ENCODE data around the gene GTSE1. TPM values are rescaled to one million over a fixed set of nuclear protein-coding genes. Genes with fewer than 3 reads are reported as not detected.
A peak's percentile ranks its signal among the peaks of the same experiment; 100 is the strongest.

The GTSE1 gene
- total and polyA plus RNA-seq, 5 experiments from 2014 or later, result 0.30 to 0.68 TPM; not detected in 3

GRCh38 chr22:46353483-46354105, 56.9 kb downstream of the GTSE1 start:
- peaks cover 0 to 9% (median 2%) of the 10 kb centered on the region in 4 donors for H3K4me1 Mint-ChIP-seq
- peaks cover 0 to 65% (median 15%) of the 10 kb centered on the region in 3 donors for H3K36me3 Mint-ChIP-seq
- POLR2A ChIA-PET, result no interaction called here

GRCh38 chr22:46354176-46354992, 57.7 kb downstream of the GTSE1 start:
- no peak overlapping the region for H3K27ac Mint-ChIP-seq
- POLR2A ChIA-PET, result no interaction called here
- DNase-seq, result no peak
- ATAC-seq, result no peak
- H3K4me1 Mint-ChIP-seq, result peaks cover 0 to 9% (median 2%) of the 10 kb centered on the region in 4 donors
- no peaks in the 10 kb centered on the region for H3K27me3 Mint-ChIP-seq
- H3K4me3 Mint-ChIP-seq, result no peak overlapping the region
- H3K9me3 Mint-ChIP-seq, result no peaks in the 10 kb centered on the region
- H3K36me3 Mint-ChIP-seq, result peaks cover 0 to 57% (median 11%) of the 10 kb centered on the region in 3 donors

More at GRCh38 chr22:46353483-46354105, 56.9 kb downstream of the GTSE1 start:
- no peak overlapping the region for H3K27ac Mint-ChIP-seq
- DNase-seq (no peak), ATAC-seq (no peak)
- H3K9me3 Mint-ChIP-seq, result no peaks in the 10 kb centered on the region
- no peak overlapping the region for H3K4me3 Mint-ChIP-seq
- no peaks in the 10 kb centered on the region for H3K27me3 Mint-ChIP-seq

GRCh38 chr22:46354993-46355305, 58.3 kb downstream of the GTSE1 start:
- POLR2A ChIA-PET, result no interaction called here
- peaks cover 0 to 51% (median 8%) of the 10 kb centered on the region in 3 donors for H3K36me3 Mint-ChIP-seq
- no peak overlapping the region for H3K27ac Mint-ChIP-seq
- no peak overlapping the region for H3K4me3 Mint-ChIP-seq
- H3K27me3 Mint-ChIP-seq, result no peaks in the 10 kb centered on the region
- DNase-seq (no peak), ATAC-seq (no peak)
- H3K9me3 Mint-ChIP-seq, result peaks cover 0 to 2% (median 0%) of the 10 kb centered on the region in 9 donors
- peaks cover 0 to 9% (median 2%) of the 10 kb centered on the region in 4 donors for H3K4me1 Mint-ChIP-seq

- Mint-ChIP-seq H3K27me3 (no peaks in the 10 kb centered on the region), H3K9me3 (peaks cover 0 to 8% (median 3%) of the 10 kb centered on the region in 9 donors), H3K27ac (peak overlapping the region in 4 of 10 donors; percentile 2 to 48 (median 38)), H3K4me1 (peaks cover 0 to 11% (median 2%) of the 10 kb centered on the region in 4 donors), H3K36me3 (peaks cover 3 to 46% (median 6%) of the 10 kb centered on the region in 3 donors), H3K4me3 (no peak overlapping the region)
- POLR2A ChIA-PET, result no interaction called here
- ATAC-seq (peak; percentile 50 to 51), DNase-seq (peak; percentile 16 to 75 (median 49))
These were observed 58.8 kb downstream of the GTSE1 start for GRCh38 chr22:46355369-46355995.

- POLR2A ChIA-PET, result no interaction called here
- Mint-ChIP-seq H3K27me3 (no peaks in the 10 kb centered on the region), H3K9me3 (peaks cover 0 to 9% (median 6%) of the 10 kb centered on the region in 9 donors), H3K4me3 (no peak overlapping the region), H3K36me3 (peaks cover 4 to 42% (median 5%) of the 10 kb centered on the region in 3 donors), H3K27ac (no peak overlapping the region), H3K4me1 (peaks cover 0 to 10% (median 2%) of the 10 kb centered on the region in 4 donors)
- no peak for ATAC-seq
- DNase-seq, result no peak
These were observed 59.4 kb downstream of the GTSE1 start for GRCh38 chr22:46355996-46356471.

- Mint-ChIP-seq H3K36me3 (peaks cover 4 to 35% (median 5%) of the 10 kb centered on the region in 3 donors), H3K4me3 (no peak overlapping the region), H3K4me1 (peaks cover 0 to 10% (median 2%) of the 10 kb centered on the region in 4 donors), H3K27ac (no peak overlapping the region), H3K27me3 (no peaks in the 10 kb centered on the region), H3K9me3 (peaks cover 0 to 10% (median 6%) of the 10 kb centered on the region in 9 donors)
- no peak for ATAC-seq
- POLR2A ChIA-PET, result no interaction called here
- DNase-seq, result no peak
These were observed 60.1 kb downstream of the GTSE1 start for GRCh38 chr22:46356496-46357480.

- Mint-ChIP-seq H3K27me3 (no peaks in the 10 kb centered on the region), H3K4me3 (no peak overlapping the region), H3K9me3 (peaks cover 0 to 13% (median 6%) of the 10 kb centered on the region in 9 donors), H3K4me1 (peaks cover 0 to 12% (median 4%) of the 10 kb centered on the region in 4 donors), H3K27ac (peak overlapping the region in 1 of 10 donors; percentile 64), H3K36me3 (peaks cover 0 to 23% (median 5%) of the 10 kb centered on the region in 3 donors)
- ATAC-seq (no peak), DNase-seq (no peak)
- POLR2A ChIA-PET, result no interaction called here
These were observed 61.2 kb downstream of the GTSE1 start for GRCh38 chr22:46357711-46358520.

- peaks cover 0 to 13% (median 6%) of the 10 kb centered on the region in 9 donors for H3K9me3 Mint-ChIP-seq
- H3K27me3 Mint-ChIP-seq, result no peaks in the 10 kb centered on the region
- H3K27ac Mint-ChIP-seq, result peak overlapping the region in 3 of 10 donors; percentile 29 to 64 (median 48)
- H3K36me3 Mint-ChIP-seq, result peaks cover 0 to 17% (median 5%) of the 10 kb centered on the region in 3 donors
- H3K4me3 Mint-ChIP-seq, result no peak overlapping the region
- POLR2A ChIA-PET, result no interaction called here
- DNase-seq (no peak), ATAC-seq (no peak)
- H3K4me1 Mint-ChIP-seq, result peaks cover 0 to 9% (median 4%) of the 10 kb centered on the region in 4 donors
These were observed 62.1 kb downstream of the GTSE1 start for GRCh38 chr22:46358766-46359165.

- POLR2A ChIA-PET, result no interaction called here
- peak overlapping the region in 1 of 10 donors; percentile 48 for H3K27ac Mint-ChIP-seq
- peaks cover 0 to 8% (median 4%) of the 10 kb centered on the region in 4 donors for H3K4me1 Mint-ChIP-seq
- DNase-seq (no peak), ATAC-seq (no peak)
- no peaks in the 10 kb centered on the region for H3K27me3 Mint-ChIP-seq
- H3K4me3 Mint-ChIP-seq, result no peak overlapping the region
- H3K36me3 Mint-ChIP-seq, result peaks cover 0 to 13% (median 5%) of the 10 kb centered on the region in 3 donors
- H3K9me3 Mint-ChIP-seq, result peaks cover 0 to 13% (median 6%) of the 10 kb centered on the region in 9 donors
These were observed 62.7 kb downstream of the GTSE1 start for GRCh38 chr22:46359362-46359761.

GRCh38 chr22:46360097-46360496, 63.4 kb downstream of the GTSE1 start:
- no peak overlapping the region for H3K27ac Mint-ChIP-seq

GRCh38 chr22:46360891-46361290, 64.2 kb downstream of the GTSE1 start:
- no peak for ATAC-seq
- DNase-seq, result no peak
- Mint-ChIP-seq H3K27ac (peak overlapping the region in 1 of 10 donors; percentile 36), H3K9me3 (peaks cover 0 to 13% (median 6%) of the 10 kb centered on the region in 9 donors), H3K36me3 (peaks cover 0 to 10% (median 5%) of the 10 kb centered on the region in 3 donors), H3K4me3 (no peak overlapping the region), H3K4me1 (peaks cover 0 to 4% (median 3%) of the 10 kb centered on the region in 4 donors), H3K27me3 (no peaks in the 10 kb centered on the region)
- POLR2A ChIA-PET, result no interaction called here

More at GRCh38 chr22:46360097-46360496, 63.4 kb downstream of the GTSE1 start:
- DNase-seq, result no peak
- Mint-ChIP-seq H3K9me3 (peaks cover 0 to 13% (median 6%) of the 10 kb centered on the region in 9 donors), H3K27me3 (no peaks in the 10 kb centered on the region), H3K4me1 (peaks cover 0 to 8% (median 4%) of the 10 kb centered on the region in 4 donors), H3K36me3 (peaks cover 0 to 13% (median 5%) of the 10 kb centered on the region in 3 donors), H3K4me3 (no peak overlapping the region)
- POLR2A ChIA-PET, result no interaction called here
- no peak for ATAC-seq
